COLO668 (cell line): ENCODE data around the gene ZMAT5.

Experiments
- DNase-seq: peaks from one replicate; lab custom pipeline; 2025; ENCODE audit not compliant: unreplicated experiment; lab: John Stamatoyannopoulos, UW

ZMAT5 gene

GRCh38 chr22:29733362-29734201 lies 33.2 kb downstream of the ZMAT5 start:
- peak; percentile 94 for DNase-seq

- DNase-seq, result no peak
These were observed 33.9 kb downstream of the ZMAT5 start for GRCh38 chr22:29732883-29733282.

- no peak for DNase-seq
These were observed 35.6 kb downstream of the ZMAT5 start for GRCh38 chr22:29731058-29731850.

- DNase-seq, result no peak
These were observed 37.6 kb downstream of the ZMAT5 start for GRCh38 chr22:29729161-29729560.

GRCh38 chr22:29727131-29727523 lies 39.7 kb downstream of the ZMAT5 start:
- no peak for DNase-seq

- DNase-seq, result no peak
These were observed 40.2 kb downstream of the ZMAT5 start for GRCh38 chr22:29726512-29727130.

- DNase-seq, result no peak
These were observed 40.7 kb downstream of the ZMAT5 start for GRCh38 chr22:29726106-29726505.

- no peak for DNase-seq
These were observed 42.0 kb downstream of the ZMAT5 start for GRCh38 chr22:29724843-29725242.

- no peak for DNase-seq
These were observed 43.0 kb downstream of the ZMAT5 start for GRCh38 chr22:29723766-29724165.

GRCh38 chr22:29722587-29722986 lies 44.2 kb downstream of the ZMAT5 start:
- no peak for DNase-seq

GRCh38 chr22:29722151-29722550 lies 44.7 kb downstream of the ZMAT5 start:
- no peak for DNase-seq

GRCh38 chr22:29720811-29721323 lies 45.9 kb downstream of the ZMAT5 start:
- peak; percentile 32 for DNase-seq

GRCh38 chr22:29719899-29720645 lies 46.7 kb downstream of the ZMAT5 start, which contains the start of gene CABP7:
CABP7 (plus strand) TSS chr22:29720003; CDS start chr22:29720425, 422 bp downstream.
- DNase-seq, result peak; percentile 65

- DNase-seq, result peak; percentile 71
These were observed 47.6 kb downstream of the ZMAT5 start for GRCh38 chr22:29718949-29719898.

GRCh38 chr22:29717789-29718188 lies 49.0 kb downstream of the ZMAT5 start:
- peak; percentile 70 for DNase-seq

- no peak for DNase-seq
These were observed 49.8 kb downstream of the ZMAT5 start for GRCh38 chr22:29716814-29717545.

- DNase-seq, result no peak
These were observed 51.1 kb downstream of the ZMAT5 start for GRCh38 chr22:29715705-29716104.

GRCh38 chr22:29715240-29715639 lies 51.6 kb downstream of the ZMAT5 start:
- peak; percentile 82 for DNase-seq
